Activated CD4-positive, CD25-positive, alpha-beta regulatory T cell treated with anti-CD3 and anti-CD28 coated beads, Interleukin-2, amount 50 U/mL, for 16 hours (primary cell): ENCODE data around the gene GPR141.

ENCODE experiments used
- DNase-seq: peaks from one replicate; pipeline ENCODE4 v3.0.0-alpha.2; 2020; ENCODE audit warnings: low read depth, low spot score

Gene GPR141

DNA sequence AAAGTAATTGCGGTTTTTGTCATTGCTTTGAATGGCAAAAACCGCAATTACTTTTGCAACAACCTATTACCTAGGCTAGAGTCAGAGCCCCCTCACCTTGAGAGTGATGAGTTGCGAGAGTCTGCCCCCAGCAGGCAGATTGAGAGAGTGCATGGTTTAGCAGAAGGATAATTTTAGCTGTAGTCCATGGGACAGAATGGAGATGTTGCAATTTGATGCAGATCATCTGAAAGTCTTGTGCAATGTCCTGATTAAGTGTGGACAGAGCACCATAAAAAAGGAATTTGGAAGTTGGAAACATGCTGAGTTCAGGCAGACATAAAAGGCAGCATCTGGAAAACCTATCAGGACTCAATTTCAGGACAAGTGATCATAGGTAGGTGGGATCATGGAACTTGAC lies 48.7 kb downstream of the GPR141 start:
- DNase-seq: no peak

- DNase-seq: no peak
These were observed 49.3 kb downstream of the GPR141 start for GRCh38 chr7:37732888-37733287.

- no peak for DNase-seq
These were observed 51.6 kb downstream of the GPR141 start for GRCh38 chr7:37735196-37735595.

DNA sequence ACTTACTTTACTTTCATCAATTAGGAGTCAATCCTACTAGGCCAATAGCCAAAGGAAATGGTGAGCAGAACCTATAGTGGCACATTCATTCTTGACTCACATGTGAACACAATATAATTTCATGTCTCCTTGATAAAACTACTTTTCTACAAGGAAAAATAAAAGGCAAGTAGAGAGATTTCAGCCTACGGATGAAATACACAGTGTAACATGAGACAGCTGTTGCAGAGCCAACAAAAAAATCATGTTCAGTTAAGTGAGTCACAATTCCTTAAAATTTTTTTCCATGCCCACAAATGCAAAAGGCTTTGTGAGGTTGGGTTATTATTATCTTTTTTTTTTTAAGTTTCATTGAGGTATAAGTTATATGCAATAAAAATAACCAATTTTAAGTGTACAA lies 54.8 kb downstream of the GPR141 start:
- no peak for DNase-seq

- DNase-seq: no peak
These were observed 56.8 kb downstream of the GPR141 start for GRCh38 chr7:37740398-37740797.

- DNase-seq: no peak
These were observed 58.2 kb downstream of the GPR141 start for GRCh38 chr7:37741776-37742175.

- DNase-seq: no peak
These were observed 67.5 kb downstream of the GPR141 start for GRCh38 chr7:37751096-37751495.

- no peak for DNase-seq
These were observed 70.0 kb downstream of the GPR141 start for GRCh38 chr7:37753398-37754050.

- DNase-seq: no peak
These were observed 73.4 kb downstream of the GPR141 start for GRCh38 chr7:37756797-37757551.

DNA sequence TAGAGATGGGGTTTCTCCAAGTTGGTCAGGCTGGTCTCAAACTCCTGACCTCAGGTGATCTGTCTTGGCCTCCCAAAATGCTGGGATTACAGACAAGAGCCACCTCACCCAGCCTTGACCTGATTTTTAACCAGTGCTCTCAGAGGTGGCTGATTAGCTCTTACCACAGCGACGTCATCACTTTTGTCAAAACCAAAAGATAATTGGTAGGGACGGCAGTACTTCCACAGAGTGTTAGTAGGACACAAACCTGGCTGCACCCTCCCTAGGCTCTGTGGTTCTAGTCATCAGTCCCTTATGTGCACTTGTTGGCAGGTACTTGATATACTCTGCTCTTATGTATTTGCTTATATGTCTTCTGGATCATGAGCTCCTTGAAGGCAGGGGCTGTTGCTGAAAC lies 74.0 kb downstream of the GPR141 start:
- DNase-seq: no peak

DNA sequence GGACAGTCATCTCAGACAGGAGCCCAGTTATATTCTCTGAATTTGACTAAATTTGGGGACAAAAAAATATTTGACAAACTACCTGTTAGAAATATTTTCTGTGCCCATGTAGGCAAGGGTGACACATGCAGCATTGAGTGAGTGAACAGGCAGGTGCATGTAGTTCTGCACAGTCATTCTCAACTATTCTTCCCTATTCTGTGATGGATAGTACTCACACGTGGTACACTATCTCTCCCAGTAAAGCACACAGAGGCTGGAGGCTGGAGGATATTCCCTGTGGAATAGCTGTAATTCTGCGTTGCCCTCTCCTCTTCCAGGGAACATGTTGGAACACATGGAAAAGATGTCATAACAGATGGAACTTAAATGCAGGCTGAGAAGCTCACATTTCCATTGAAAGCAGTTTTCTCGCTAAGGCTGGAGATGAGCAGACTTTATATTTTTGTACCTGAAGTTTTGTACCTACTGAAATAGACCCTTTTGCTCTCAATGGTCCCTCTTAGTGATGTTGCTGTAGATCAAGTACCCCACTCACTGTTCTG lies 75.0 kb downstream of the GPR141 start:
- DNase-seq: no peak

DNA sequence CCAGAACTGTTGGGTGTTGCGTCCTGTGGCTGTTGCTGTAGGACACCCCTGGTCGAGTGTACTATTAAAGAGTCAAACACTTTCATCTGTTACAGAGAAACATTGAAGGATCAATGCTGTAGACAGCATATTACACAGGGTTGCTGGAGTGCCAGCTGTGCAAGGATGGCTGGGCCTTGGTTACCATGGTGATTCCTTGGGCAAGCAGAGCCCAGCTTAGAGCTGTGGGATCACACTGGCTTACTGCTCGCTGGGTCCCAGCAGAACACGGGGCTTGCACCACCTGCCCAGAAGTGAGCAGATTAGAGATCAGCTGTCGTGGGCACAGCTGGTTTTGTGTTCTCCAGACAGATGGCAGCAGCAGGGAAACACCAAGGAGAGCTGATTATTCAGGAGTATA lies 76.0 kb downstream of the GPR141 start:
- no peak for DNase-seq

- no peak for DNase-seq
These were observed 81.9 kb downstream of the GPR141 start for GRCh38 chr7:37765421-37765829.

- DNase-seq: no peak
These were observed 82.4 kb downstream of the GPR141 start for GRCh38 chr7:37765872-37766525.

GRCh38 chr7:37768611-37769010 lies 85.0 kb downstream of the GPR141 start:
- DNase-seq: no peak

DNA sequence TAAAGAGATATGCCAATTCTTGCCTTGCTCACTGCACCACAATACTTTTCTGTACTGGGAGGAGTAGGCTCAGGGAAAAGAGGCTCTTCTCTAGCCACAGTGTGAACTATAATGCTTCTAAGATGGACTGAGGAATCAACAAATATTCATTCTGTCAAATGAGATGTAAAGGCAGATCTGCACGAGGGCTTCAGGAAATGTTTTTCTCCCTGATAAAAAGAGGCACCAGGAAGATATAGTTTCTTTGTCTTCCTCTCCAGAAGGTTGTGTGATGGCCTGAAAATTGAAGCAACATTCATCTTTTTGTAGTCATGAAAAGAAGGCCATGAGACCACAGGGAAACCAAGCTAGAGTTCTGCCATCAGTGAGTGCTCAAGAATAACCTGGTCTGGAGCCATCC lies 85.7 kb downstream of the GPR141 start:
- no peak for DNase-seq

GRCh38 chr7:37769726-37770125 lies 86.2 kb downstream of the GPR141 start:
- DNase-seq: no peak

- DNase-seq: no peak
These were observed 87.3 kb downstream of the GPR141 start for GRCh38 chr7:37770838-37771237.

GRCh38 chr7:37771342-37771741 lies 87.8 kb downstream of the GPR141 start:
- no peak for DNase-seq

DNA sequence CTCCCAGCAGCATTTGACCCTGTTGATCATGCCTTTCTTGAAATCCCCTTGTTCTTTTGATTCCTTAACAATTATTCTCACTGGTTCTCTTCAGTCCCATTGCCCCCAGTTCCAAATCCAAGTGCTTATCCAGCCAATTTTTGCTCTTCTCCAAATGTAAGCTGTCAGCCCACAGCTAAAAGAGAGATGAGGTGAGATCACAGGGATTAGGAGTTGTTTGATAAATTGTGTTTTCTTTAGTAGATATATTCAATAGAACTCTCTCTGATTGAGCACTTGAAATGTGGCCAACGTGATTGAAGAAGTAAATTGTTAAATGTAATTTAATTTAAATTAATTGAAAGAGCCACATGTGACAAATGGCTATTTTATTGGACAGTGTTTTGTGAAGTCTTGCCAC lies 88.2 kb downstream of the GPR141 start:
- no peak for DNase-seq

GRCh38 chr7:37775921-37776320 lies 92.4 kb downstream of the GPR141 start:
- DNase-seq: no peak

DNA sequence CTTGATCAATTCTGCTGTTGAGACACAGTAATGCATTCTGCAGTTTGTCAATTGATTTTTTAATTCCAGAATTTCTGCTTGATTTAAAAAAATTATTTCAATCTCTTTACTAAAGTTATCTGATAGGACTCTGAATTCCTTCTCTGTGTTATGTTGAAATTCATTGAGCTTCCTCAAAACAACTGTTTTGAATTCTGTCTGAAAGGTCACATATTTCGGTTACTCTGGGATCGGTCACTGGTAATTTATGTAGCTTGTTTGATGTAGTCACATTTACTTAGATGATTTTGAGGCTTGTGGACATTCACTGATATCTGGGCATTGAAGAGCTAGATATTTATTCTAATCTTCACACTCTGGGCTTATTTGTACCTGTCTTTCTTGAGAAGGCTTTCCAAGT lies 97.6 kb downstream of the GPR141 start:
- DNase-seq: no peak

DNA sequence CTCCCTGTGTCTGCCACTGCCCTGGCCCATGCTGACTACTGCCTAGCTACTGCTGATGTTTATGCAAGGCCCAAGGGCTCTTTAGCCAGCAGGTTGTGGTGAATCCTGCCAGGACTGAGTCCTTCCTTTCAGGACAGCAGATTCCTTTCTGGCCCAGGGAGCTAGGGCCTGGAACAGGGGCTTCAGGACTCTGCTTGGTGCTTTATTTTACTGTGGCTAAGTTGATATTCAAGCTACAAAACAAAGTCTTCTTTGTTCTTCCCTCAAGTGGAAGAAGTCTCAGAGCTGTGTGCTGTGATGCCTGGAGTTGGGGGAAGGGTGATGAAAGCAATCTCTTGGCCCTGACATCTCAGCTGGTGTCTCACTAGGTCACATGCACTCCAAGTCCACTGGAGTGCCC lies 98.6 kb downstream of the GPR141 start:
- no peak for DNase-seq
